GM19099 (cell line): ENCODE data around the gene B3GALT2.

Experiments used
- POLR2A ChIP-seq: IDR thresholded peaks from 3 replicates; pipeline ENCODE4 v1.6.1; 2011; ENCODE audit warnings: low read depth; ENCODE audit not compliant: insufficient read length; ENCODE audit errors: extremely low read depth

Gene B3GALT2

DNA sequence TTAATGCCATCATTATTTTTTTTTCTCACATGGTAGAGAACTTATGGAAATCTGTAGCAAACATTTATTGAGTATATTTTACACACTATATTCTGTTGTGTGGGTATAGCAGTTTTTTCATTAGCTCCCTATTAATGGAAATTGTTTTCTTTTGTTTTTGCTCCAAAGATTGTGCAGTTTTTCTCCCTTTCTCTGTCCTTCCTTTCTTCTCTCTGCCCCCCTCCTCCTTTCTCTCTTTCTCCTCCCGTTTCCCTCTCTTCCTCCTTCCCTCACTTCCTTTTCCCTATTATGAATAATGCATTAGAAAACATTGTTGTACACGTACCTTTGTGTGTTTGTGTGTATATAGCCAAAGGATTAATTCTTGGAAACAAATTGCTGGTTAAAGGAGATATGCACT is 44.0 kb downstream of the B3GALT2 start:
- TF ChIP-seq POLR2A, result no peak

DNA sequence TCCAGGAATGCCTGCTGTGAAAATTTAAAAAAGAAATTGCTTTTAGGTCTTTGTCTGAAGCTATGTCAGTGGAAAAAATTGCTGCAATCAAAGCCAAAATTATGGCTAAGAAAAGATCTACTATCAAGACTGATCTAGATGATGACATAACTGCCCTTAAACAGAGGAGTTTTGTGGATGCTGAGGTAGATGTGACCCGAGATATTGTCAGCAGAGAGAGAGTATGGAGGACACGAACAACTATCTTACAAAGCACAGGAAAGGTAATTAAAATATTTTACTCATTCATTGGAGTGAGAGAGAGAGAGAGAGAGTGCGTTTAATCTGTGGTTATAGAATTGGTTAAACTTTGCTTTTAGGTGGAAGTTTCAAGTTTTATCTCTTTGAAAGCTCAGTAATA is 44.6 kb downstream of the B3GALT2 start:
- TF ChIP-seq POLR2A, result no peak

DNA sequence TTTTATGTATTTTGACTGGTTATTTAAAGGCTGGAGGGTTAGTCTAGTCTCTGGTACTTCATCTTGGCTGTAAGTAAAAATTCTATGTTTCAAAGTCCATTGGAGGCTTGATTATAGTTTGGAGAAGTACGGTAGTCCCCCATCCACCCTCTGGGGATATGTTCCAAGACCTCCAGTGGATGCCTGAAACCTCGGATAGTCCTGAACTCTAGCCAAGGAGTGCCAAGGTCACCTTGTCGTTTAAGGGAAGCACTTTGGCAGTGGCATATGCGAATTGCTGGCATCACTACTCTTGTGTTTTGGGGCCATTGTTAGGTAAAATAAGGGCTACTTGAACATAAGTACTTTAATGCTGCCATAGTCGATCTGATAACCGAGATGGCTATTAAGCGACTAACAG is 46.2 kb downstream of the B3GALT2 start:
- TF ChIP-seq POLR2A, result no peak

DNA sequence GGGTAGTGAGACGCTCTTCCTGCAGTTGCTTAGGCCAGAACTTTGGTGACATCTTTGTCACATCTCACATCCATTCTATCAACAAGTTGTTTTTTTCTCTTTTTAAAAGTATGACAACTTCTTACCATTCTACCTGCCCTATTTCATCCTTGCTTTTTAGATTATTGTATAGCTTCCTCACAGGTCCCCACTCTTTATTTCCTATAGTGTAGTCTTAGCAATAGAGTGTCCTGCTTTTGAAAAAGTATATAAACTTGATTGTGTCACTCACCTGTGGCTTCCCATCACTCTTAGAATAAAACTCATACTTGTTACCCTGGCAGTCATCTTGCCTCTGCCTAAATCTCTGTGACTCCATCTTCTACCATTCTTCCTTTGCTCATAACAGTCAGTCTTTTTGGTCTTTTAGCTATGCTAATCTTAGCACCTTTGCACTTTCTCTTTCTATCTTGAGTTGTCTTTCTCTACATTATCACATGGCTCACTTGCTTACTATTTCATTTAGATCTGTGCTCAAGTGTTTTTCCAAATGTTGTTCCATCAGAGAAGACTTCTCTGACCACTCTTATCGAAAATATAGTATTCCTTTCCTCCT is 55.0 kb downstream of the B3GALT2 start:
- no peak for TF ChIP-seq POLR2A
